SK-N-SH (cell line): Measurements from ENCODE around the gene IL2RA. TPM values are rescaled to one million over a fixed set of nuclear protein-coding genes. Genes with fewer than 3 reads are reported as not detected.

ENCODE experiments used
- CTCF ChIA-PET: fragments of 300-600, 350-600 bp; formaldehyde crosslinking; extraction: SDS; loops from one replicate; lab custom pipeline; 2021; lab: Yijun Ruan, JAX
- POLR2A ChIA-PET: fragments of 350-600 bp; sonication (Branson Sonifier 250); formaldehyde crosslinking; extraction: SDS; loops from one replicate; lab custom pipeline; 2020; ENCODE audit warnings: antibody characterized with exemption, inconsistent platforms; lab: Yijun Ruan, JAX
- DNase-seq: peaks from one replicate; pipeline ENCODE4 v3.0.0; 2012
- H2AFZ ChIP-seq: fragments of 200-600 bp; sonication (generic); 2 replicates; pipeline ENCODE4 v1.8.1; 2016; ENCODE audit warnings: antibody characterized with exemption, mild to moderate bottlenecking, low read depth
- H3F3A ChIP-seq: fragments of 200-600 bp; sonication (generic); replicated peaks from 2 replicates; pipeline ENCODE3; 2016; ENCODE audit warnings: antibody characterized with exemption, mild to moderate bottlenecking; ENCODE audit not compliant: insufficient read depth
- H3K27ac ChIP-seq, 2 experiments: fragments of 200-500 bp in 1 of 2; fragments of 200-600 bp in 1 of 2; sonication (Bioruptor generic) in 1 of 2; sonication (generic), shearing (Covaris generic) in 1 of 2; 2 replicates each; pipeline versions ENCODE4 v1.5.1 to v1.6.1; 2014 to 2016; ENCODE audit warnings: low read depth in 2 of 2, inconsistent platforms in 1 of 2, low read length in 1 of 2, mild to moderate bottlenecking in 1 of 2, mixed read lengths in 1 of 2
- H3K27me3 ChIP-seq: fragments of 200-600 bp; sonication (generic), shearing (Covaris generic); 2 replicates; pipeline ENCODE4 v1.6.1; 2016; ENCODE audit warnings: mixed run types; ENCODE audit not compliant: insufficient read depth
- H3K36me3 ChIP-seq, 2 experiments: fragments of 200-500 bp in 1 of 2; fragments of 200-600 bp in 1 of 2; sonication (Bioruptor generic) in 1 of 2; sonication (generic) in 1 of 2; replicated peaks in 1 of 2; 2 replicates each; pipeline versions ENCODE3 to v1.5.1; 2014 to 2016; ENCODE audit warnings: low read length in 1 of 2, mild to moderate bottlenecking in 1 of 2; ENCODE audit not compliant: insufficient read depth in 2 of 2, control insufficient read depth in 1 of 2
- H3K4me1 ChIP-seq, 2 experiments: fragments of 200-500 bp in 1 of 2; fragments of 200-600 bp in 1 of 2; sonication (Bioruptor generic) in 1 of 2; sonication (generic), shearing (Covaris generic) in 1 of 2; 2 replicates each; pipeline versions ENCODE4 v1.5.1 to v1.6.1; 2014 to 2016; ENCODE audit warnings: low read depth in 1 of 2, low read length in 1 of 2, mixed run types in 1 of 2; ENCODE audit not compliant: insufficient read depth in 2 of 2, control insufficient read depth in 1 of 2
- H3K4me2 ChIP-seq: fragments of 200-600 bp; sonication (generic), shearing (Covaris generic); 2 replicates; pipeline ENCODE4 v1.6.1; 2017; ENCODE audit warnings: mixed run types
- H3K4me3 ChIP-seq, 2 experiments: fragments of 200-500 bp in 1 of 2; fragments of 200-600 bp in 1 of 2; sonication (Bioruptor generic) in 1 of 2; sonication (generic), shearing (Covaris generic) in 1 of 2; 2 replicates each; pipeline versions ENCODE4 v1.5.1 to v1.8.1; 2014 to 2016; ENCODE audit warnings: low read depth in 2 of 2, inconsistent platforms in 1 of 2, low read length in 1 of 2, mild to moderate bottlenecking in 1 of 2, mixed read lengths in 1 of 2, moderate library complexity in 1 of 2
- H3K79me2 ChIP-seq: fragments of 200-600 bp; sonication (generic); 2 replicates; pipeline ENCODE4 v1.8.1; 2017; ENCODE audit warnings: mild to moderate bottlenecking; ENCODE audit not compliant: insufficient read depth
- H3K9ac ChIP-seq: fragments of 200-600 bp; sonication (generic); 2 replicates; pipeline ENCODE4 v1.6.1; 2017; ENCODE audit warnings: mixed run types
- H3K9me2 ChIP-seq: fragments of 200-600 bp; sonication (generic); 2 replicates; pipeline ENCODE4 v1.6.1; 2017; ENCODE audit warnings: mixed run types
- H3K9me3 ChIP-seq: fragments of 200-600 bp; sonication (generic); 2 replicates; pipeline ENCODE4 v1.6.1; 2017; ENCODE audit warnings: mixed run types, mild to moderate bottlenecking, moderate library complexity
- H4K20me1 ChIP-seq: fragments of 200-600 bp; sonication (generic); 2 replicates; pipeline ENCODE4 v1.6.1; 2017; ENCODE audit warnings: mild to moderate bottlenecking, mixed run types; ENCODE audit not compliant: insufficient read depth
- ELF1 ChIP-seq: IDR thresholded peaks from 2 replicates; pipeline ENCODE4 v1.4.0; 2012
- EP300 ChIP-seq, 2 experiments: IDR thresholded peaks; 2 replicates each; pipeline versions ENCODE4 v1.4.0 to v1.6.1; 2012; ENCODE audit warnings: borderline replicate concordance in 1 of 2, low read depth in 1 of 2, low read length in 1 of 2
- FOXJ3 ChIP-seq: sonication (generic); formaldehyde crosslinking; IDR thresholded peaks from 2 replicates; pipeline ENCODE4 v1.5.1; 2020; ENCODE audit warnings: mild to moderate bottlenecking, missing genetic modification reagents
- FOXM1 ChIP-seq: IDR thresholded peaks from 2 replicates; pipeline ENCODE4 v1.4.0; 2012; ENCODE audit warnings: low read depth, mild to moderate bottlenecking
- MEF2A ChIP-seq: IDR thresholded peaks from 2 replicates; pipeline ENCODE4 v1.4.0; 2012; ENCODE audit warnings: low read depth, borderline replicate concordance
- MXI1 ChIP-seq: IDR thresholded peaks from 2 replicates; pipeline ENCODE4 v1.6.1; 2012; ENCODE audit warnings: mild to moderate bottlenecking, low read depth, low read length, improper control_type of control experiment
- NFIC ChIP-seq: IDR thresholded peaks from 2 replicates; pipeline ENCODE4 v1.4.0; 2012; ENCODE audit warnings: borderline replicate concordance
- POLR2AphosphoS5 ChIP-seq: IDR thresholded peaks from 2 replicates; pipeline ENCODE4 v1.6.1; 2012; ENCODE audit warnings: low read depth, low read length
- RAD21 ChIP-seq: IDR thresholded peaks from 2 replicates; pipeline ENCODE4 v1.6.1; 2012; ENCODE audit warnings: mild to moderate bottlenecking, low read length
- RCOR1 ChIP-seq: fragments of 150-350 bp; IDR thresholded peaks from 2 replicates; pipeline ENCODE4 v1.6.1; 2017; ENCODE audit warnings: antibody characterized with exemption, low read length
- RXRA ChIP-seq: IDR thresholded peaks from 2 replicates; pipeline ENCODE4 v1.4.0; 2012; ENCODE audit warnings: low read depth, mild to moderate bottlenecking, borderline replicate concordance
- TAF1 ChIP-seq: IDR thresholded peaks from 2 replicates; pipeline ENCODE4 v1.6.1; 2012; ENCODE audit warnings: low read depth, mild to moderate bottlenecking, low read length, moderate library complexity, borderline replicate concordance
- WGBS: methylation state at CpG from one replicate; pipeline ENCODE4 v1.1.6; 2017; ENCODE audit warnings: low lambda C conversion rate; 5-methylcytosine and 5-hydroxymethylcytosine counted together
- polyA plus RNA-seq, 3 experiments: library from polyadenylated mRNA; depleted of rRNA; stranded (reverse); fragments of >200 nt; gene quantifications; 2 replicates each; pipeline ENCODE4 v1.2.3, GENCODE V29; 2012
- TF ChIP-seq, protein P1 (sequence below): IDR thresholded peaks from 2 replicates; pipeline ENCODE4 v1.4.0; 2012; ENCODE audit warnings: low read depth, borderline replicate concordance
- TF ChIP-seq, protein P2 (sequence below): IDR thresholded peaks from 2 replicates; pipeline ENCODE4; 2012
- TF ChIP-seq, protein P3 (sequence below): fragments of 200-600 bp; sonication (generic); IDR thresholded peaks from 2 replicates; pipeline ENCODE4 v1.6.1; 2017; ENCODE audit warnings: antibody characterized with exemption, mild to moderate bottlenecking, moderate library complexity
- TF ChIP-seq, protein P4 (sequence below): IDR thresholded peaks from 2 replicates; pipeline ENCODE4 v1.4.0; 2012; ENCODE audit warnings: low read depth, borderline replicate concordance

IL2RA gene
- polyA plus RNA-seq, 1 of the 3 experiments (the other 2 are of a cell fraction) = not detected

DNA sequence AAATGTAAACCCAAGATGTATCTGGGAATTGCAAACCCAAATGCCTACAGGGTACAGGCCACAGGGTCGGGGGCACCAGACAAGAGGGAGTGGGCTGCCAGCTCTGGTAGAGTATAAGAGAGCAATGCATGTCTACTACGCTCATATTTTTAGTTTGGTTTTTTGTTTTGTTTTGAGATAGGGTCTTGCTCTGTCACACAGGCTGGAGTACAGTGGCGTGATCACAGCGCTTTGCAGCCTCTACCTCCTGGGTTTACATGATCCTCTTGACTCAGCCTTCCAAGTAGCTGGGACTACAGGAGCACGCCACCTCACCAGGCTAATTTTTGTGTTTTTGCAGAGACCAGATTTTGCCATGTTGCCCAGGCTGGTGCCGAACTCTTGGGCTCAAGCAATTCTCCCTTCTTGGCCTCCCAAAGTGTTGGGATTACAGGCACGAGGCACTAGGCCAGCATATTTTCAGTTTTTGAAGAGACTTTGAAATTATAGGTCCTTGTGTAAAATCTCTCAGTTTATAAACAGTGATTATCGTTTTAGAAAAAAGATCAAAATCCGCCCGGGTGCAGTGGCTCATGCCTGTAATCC is 73.7 kb downstream of the IL2RA start:
- Histone ChIP-seq H3K9ac (no peak overlapping the region), H3K27ac (no peak overlapping the region), H3K4me1 (no peaks in the 10 kb centered on the region), H3K79me2 (no peaks in the 10 kb centered on the region), H3K36me3 (no peaks in the 10 kb centered on the region), H2AFZ (no peak overlapping the region), H3K27me3 (peaks cover 18% of the 10 kb centered on the region; the same call in 1 of the 2 replicates), H3K9me3 (no peaks in the 10 kb centered on the region; the same call in 1 of the 2 replicates), H3K4me3 (no peak overlapping the region), H3K4me2 (no peak overlapping the region), H3K9me2 (no peaks in the 10 kb centered on the region), H4K20me1 (no peaks in the 10 kb centered on the region)
- 62% methylated on average over 10 of the region's 10 CpGs for WGBS
- no peak for DNase-seq
- POLR2A ChIA-PET = no interaction called here
- CTCF ChIA-PET = interaction anchor here (1.2 kb wide), 1 partner anchor 12 kb away, joined by 3 read pairs; no protein-coding TSS in a partner anchor
- TF ChIP-seq EP300 (IDR thresholded peaks at IDR 0.05; ENCODE audit: borderline replicate concordance in 1 of 2, low read depth in 1 of 2, low read length in 1 of 2) (no peak), RCOR1 (no peak), FOXM1 (no peak), RAD21 (no peak), NFIC (no peak), TAF1 (no peak), POLR2AphosphoS5 (no peak), RXRA (no peak), ELF1 (no peak), MEF2A (no peak), FOXJ3 (CRISPR knock-in tag) (no peak), MXI1 (no peak)
- TF ChIP-seq, protein P1, sequence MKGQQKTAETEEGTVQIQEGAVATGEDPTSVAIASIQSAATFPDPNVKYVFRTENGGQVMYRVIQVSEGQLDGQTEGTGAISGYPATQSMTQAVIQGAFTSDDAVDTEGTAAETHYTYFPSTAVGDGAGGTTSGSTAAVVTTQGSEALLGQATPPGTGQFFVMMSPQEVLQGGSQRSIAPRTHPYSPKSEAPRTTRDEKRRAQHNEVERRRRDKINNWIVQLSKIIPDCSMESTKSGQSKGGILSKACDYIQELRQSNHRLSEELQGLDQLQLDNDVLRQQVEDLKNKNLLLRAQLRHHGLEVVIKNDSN = no peak
- TF ChIP-seq, protein P2, sequence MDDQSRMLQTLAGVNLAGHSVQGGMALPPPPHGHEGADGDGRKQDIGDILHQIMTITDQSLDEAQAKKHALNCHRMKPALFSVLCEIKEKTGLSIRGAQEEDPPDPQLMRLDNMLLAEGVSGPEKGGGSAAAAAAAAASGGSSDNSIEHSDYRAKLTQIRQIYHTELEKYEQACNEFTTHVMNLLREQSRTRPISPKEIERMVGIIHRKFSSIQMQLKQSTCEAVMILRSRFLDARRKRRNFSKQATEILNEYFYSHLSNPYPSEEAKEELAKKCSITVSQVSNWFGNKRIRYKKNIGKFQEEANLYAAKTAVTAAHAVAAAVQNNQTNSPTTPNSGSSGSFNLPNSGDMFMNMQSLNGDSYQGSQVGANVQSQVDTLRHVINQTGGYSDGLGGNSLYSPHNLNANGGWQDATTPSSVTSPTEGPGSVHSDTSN = no peak
- TF ChIP-seq, protein P3, sequence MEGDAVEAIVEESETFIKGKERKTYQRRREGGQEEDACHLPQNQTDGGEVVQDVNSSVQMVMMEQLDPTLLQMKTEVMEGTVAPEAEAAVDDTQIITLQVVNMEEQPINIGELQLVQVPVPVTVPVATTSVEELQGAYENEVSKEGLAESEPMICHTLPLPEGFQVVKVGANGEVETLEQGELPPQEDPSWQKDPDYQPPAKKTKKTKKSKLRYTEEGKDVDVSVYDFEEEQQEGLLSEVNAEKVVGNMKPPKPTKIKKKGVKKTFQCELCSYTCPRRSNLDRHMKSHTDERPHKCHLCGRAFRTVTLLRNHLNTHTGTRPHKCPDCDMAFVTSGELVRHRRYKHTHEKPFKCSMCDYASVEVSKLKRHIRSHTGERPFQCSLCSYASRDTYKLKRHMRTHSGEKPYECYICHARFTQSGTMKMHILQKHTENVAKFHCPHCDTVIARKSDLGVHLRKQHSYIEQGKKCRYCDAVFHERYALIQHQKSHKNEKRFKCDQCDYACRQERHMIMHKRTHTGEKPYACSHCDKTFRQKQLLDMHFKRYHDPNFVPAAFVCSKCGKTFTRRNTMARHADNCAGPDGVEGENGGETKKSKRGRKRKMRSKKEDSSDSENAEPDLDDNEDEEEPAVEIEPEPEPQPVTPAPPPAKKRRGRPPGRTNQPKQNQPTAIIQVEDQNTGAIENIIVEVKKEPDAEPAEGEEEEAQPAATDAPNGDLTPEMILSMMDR = no peak
- TF ChIP-seq, protein P4, sequence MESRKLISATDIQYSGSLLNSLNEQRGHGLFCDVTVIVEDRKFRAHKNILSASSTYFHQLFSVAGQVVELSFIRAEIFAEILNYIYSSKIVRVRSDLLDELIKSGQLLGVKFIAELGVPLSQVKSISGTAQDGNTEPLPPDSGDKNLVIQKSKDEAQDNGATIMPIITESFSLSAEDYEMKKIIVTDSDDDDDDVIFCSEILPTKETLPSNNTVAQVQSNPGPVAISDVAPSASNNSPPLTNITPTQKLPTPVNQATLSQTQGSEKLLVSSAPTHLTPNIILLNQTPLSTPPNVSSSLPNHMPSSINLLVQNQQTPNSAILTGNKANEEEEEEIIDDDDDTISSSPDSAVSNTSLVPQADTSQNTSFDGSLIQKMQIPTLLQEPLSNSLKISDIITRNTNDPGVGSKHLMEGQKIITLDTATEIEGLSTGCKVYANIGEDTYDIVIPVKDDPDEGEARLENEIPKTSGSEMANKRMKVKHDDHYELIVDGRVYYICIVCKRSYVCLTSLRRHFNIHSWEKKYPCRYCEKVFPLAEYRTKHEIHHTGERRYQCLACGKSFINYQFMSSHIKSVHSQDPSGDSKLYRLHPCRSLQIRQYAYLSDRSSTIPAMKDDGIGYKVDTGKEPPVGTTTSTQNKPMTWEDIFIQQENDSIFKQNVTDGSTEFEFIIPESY = no peak
- TF ChIP-seq, all 33 proteins: peak for 0
- H3F3A ChIP-seq = no peaks in the 10 kb centered on the region
